NCI-H1417 (cell line): ENCODE data around the gene INSL4.
A peak's percentile ranks its signal among the peaks of the same experiment; 100 is the strongest.

Experiments used
- DNase-seq, 3 experiments: peaks; one replicate each; lab custom pipeline; 2025; lab: John Stamatoyannopoulos, UW

The INSL4 gene

DNA sequence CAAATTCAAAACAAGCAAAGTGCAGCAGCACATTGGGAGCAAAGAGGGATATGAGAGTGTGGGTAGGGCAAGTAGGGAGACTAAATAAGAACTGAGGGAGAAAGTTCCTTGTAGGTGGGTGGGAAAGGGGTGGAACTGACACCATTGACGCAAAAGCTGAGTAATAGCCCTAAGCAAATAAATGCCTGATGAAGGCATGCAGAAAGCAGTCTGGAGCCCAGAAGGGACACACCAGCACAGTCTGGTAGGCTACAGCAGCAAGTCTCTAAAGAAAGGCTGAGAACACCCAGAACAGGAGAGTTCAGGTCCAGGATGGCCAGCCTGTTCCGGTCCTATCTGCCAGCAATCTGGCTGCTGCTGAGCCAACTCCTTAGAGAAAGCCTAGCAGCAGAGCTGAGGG is at the start of gene INSL4:
Gene INSL4 (plus strand): TSS at position 208 of the 400 bp plus-strand sequence. CDS start 105 bp downstream, at position 313.
- DNase-seq: no peak

- no peak for DNase-seq
Observed at GRCh38 chr9:5184776-5185175, 46.4 kb upstream of the INSL4 start.

DNA sequence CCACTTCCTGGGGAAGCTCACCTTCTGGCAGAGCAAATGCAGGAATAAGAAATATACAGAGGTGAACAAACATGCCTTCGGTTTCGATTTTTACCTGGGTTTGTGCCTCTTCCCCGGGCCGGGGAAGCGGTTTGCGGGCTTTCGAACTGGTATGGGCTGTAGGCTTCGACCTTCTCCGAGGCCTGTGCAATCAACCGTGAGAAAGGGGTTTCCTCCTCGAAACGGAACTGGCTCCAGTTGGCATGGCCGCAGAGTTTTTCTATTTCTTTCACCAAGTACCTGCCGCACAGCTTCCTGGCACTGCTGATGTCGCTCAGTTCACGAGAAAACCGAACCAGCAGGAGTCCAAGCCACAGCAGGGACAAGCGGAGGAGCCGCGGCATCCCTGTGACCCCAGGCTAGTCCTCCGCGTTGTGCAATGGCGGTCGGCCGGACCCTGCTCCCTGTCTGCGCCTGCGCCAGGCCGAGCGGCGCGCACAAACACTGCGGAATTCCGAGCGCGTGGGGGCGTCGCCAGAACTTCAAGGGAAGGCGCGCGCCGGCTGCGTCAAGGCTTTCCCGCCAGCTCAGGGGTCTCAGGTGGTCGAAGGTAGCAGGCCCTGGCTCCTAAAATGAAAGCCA is 45.9 kb upstream of the INSL4 start, which contains the start of gene INSL6:
Gene INSL6 (minus strand): TSS at position 420 of the 621 bp plus-strand sequence. CDS start 37 bp downstream, at position 383.
- DNase-seq: no peak

DNA sequence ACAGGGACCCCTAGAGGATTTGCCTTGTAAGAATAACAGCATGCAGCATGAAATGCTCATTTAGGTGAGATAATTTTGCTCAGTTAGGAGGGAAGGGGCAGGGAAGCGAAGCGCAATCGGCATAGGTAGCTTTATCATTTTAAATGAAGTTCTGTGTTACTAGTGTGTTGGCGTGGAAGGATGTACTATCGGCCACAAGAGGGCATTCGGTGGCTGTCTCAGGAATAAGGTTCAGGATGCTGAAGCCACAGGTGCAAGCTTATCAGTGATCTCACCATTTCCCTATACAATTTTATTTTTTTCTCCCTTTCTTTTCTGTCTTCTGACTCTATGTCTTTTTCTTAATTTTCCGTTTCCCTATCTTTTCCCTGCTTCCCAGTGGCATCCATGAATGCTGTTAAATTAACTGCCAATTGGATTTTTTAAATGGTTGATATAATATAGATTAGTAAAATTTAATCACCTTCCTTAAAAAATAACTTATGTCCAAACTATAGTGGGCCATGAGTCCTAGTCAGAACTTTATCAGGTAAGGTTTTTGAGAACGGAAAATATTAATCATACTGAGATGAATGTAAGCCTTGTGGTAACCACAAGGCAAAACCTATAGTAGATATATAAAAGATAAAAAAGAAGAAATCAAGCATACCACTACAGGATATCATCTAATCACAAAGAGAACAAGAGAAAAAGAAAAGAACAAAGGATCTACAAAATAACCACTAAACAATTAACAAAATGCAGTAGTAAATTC is 44.6 kb upstream of the INSL4 start:
- DNase-seq: peak; percentile 2 to 71 (median 11)

DNA sequence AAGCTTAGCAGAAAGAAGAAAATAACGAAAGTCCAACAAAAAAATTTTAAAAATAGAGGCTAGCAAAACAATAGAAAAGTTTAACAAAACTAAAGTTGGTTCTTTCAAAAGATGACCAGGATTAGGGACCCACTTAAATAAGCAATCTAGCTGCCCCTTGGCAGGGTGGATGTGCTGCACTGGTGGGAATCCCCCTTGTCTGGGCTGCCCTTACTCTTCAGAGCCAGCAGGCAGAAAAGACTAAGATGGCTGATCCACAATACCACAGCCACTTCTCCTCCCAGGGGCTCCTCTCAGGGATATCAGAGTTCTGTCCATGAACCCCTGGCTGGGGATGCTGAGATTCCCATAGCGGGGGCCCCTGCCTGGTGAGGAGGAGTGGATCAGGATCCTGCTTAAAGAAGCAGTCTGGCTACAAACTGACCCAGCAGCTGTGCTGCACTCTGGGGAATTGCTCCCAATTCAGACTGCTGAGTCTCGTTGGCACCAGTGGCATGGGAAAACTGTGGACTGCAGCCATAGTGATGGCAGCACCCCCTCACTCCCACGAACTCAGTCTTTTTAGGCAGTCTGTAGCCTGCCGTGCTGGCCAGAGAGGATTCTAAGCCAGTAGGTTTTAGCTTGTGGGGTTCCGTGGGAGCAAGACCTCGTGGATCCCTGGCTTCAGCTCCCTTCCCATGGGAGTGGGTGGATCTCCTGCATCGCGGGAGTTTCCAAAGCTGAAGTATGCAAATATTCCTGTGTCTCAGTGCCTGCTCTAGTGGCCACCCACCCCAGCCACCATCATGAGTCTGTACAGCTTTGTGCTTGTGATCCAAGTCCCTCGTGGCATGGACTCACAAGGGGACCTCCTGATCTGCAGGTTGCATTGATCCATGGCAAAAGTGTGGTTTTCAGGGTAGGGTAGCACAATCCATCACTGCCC is 42.9 kb upstream of the INSL4 start:
- DNase-seq: no peak

GRCh38 chr9:5191985-5192384 is 39.2 kb upstream of the INSL4 start:
- DNase-seq: no peak

DNA sequence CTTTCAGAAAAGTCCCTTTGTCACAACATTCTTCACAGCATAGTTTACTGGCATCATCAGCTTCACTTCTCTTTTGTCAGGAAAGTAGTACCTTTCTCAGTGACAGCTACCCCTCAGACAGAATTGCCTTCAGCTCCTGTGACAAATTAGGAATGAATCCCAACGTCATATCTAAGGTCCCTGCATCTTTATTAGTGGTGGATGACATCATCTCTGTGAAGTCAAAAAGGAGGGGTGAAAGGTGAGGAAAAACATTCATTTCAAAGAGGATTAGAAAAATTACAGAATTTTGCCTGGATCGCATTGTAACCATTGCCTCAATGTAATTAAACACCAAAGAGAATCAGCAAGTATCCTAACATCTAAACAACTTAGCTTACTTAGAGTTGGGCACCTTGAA is 37.9 kb upstream of the INSL4 start:
- DNase-seq: no peak

DNA sequence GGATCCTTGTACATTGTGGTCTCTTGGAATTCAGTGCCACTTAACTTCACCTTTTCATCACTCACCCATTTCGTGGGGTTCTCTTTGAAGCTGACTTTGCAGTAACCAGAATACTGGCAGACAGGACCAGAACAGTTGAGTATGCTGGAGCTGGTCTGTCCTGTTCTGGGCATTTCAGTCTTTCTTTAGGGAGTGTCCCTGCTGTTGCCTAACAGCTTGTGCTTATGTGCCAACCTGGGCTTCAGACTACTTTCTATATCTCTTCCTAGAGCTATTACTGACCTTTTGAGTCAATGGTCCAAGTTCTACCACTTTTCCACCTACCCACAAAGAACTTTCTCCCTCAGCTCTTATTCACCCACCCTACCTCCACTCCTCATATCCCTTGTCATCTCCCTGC is 35.8 kb upstream of the INSL4 start:
- no peak for DNase-seq

DNA sequence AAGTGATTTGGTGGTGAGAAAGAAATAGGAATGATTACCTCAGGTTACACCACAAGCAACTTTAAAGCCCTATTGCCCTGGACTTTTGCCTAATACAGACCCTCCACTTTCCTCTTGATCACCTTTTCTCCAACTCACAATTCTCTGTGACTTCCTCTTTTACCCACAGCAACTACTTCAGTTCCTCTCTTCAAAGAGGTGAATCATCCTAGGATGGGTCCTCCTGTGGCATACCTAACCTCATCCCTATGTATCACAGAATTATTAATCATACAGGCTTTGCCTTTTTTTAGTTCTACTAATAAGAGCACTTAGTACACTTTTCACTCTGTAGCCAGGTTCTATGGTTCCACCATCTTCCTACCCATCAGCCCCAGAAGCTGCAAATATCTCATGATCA is 26.1 kb upstream of the INSL4 start:
- no peak for DNase-seq

GRCh38 chr9:5230554-5230953 is 665 bp upstream of the INSL4 start:
- DNase-seq: peak in 1 of 3 experiments; percentile 8

- DNase-seq: peak in 1 of 3 experiments; percentile 10
Observed at GRCh38 chr9:5263351-5264218, 32.4 kb downstream of the INSL4 start.

DNA sequence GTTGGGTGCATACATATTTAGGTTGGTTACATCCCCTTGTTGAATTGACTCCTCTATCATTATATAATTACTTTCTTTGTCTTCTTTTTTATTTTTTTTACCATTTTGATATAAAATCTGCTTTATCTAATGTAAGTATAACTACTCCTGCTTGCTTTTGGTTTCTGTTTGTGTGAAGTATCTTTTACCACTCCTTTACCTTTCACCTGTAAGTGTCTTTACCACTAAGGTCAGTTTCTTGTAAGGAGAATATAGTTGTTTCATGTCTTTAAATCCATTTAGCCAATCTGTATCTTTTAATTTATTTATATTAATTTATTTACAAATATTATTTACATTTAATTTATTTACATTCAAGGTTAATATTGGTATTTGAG is 33.0 kb downstream of the INSL4 start:
- no peak for DNase-seq

DNA sequence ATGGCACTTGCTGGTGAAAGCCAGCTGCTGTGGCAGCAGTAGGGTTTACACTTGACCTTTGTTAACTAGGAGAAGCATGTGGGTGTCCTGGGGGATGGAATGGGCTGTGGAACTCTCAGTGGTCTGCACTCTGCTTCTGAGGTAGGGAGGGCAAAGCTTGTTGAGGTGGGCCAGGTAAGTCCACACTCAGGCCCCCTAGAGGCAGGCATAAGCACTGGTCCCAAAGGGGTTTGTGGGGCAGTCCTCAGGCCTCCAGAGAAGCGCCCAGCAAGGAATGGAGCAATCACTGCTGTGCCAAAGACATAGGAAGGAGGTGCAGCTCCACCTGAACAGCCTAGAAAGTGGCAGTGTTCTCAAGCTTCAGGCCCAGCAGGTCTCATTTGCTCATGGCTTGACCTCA is 34.7 kb downstream of the INSL4 start:
- DNase-seq: no peak

GRCh38 chr9:5269249-5269715 is 38.1 kb downstream of the INSL4 start:
- DNase-seq: no peak

DNA sequence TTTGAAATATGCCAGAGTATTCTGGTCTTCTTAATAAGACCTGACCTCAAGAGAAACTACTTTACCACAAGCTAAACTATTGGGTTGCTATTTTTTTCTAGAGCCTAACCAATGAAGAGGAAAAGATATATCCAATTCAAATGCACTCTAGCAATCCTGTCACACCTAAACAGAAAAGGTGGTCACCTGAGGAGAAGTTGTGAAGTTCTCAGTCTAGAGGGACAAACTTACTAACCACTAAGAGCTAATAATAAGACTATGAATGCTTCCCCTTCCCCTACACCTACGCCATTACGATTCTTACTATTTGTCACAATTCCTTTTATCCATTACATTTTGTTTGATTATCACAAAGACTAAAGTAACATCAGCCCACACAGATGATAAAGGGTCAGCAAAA is 43.6 kb downstream of the INSL4 start:
- DNase-seq: no peak

- DNase-seq: no peak
Observed at GRCh38 chr9:5278486-5278885, 47.3 kb downstream of the INSL4 start.
